GM21825 (cell line): ENCODE measurements around the gene PTPN3.

Experiments used
- ATAC-seq: cut with Tn5 transposase; IDR thresholded peaks from one replicate; pipeline ENCODE4 v1.9.1; 2021; ENCODE audit warnings: mild to moderate bottlenecking, moderate library complexity; ENCODE audit not compliant: unreplicated experiment

PTPN3 gene

DNA sequence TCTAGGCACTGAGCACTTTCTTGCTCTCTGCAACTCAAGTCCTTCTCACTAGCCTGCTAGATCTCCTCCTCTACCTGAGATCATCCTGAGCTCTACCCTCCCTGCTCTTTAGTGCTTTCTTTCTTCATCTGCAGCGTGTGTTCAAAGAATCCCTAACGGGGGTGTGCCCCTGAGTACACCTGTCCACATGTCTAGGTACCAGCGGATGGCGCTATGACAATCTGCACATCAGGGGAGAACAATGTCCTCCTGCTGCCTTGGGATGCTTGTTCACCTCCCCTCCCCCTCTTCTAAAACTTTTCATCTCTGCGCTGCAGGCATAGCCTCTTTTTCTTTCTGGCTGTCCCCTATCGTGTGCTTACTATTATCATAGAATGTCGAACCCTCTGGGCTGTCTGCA lies 42.7 kb downstream of the PTPN3 start:
- ATAC-seq, result no peak

DNA sequence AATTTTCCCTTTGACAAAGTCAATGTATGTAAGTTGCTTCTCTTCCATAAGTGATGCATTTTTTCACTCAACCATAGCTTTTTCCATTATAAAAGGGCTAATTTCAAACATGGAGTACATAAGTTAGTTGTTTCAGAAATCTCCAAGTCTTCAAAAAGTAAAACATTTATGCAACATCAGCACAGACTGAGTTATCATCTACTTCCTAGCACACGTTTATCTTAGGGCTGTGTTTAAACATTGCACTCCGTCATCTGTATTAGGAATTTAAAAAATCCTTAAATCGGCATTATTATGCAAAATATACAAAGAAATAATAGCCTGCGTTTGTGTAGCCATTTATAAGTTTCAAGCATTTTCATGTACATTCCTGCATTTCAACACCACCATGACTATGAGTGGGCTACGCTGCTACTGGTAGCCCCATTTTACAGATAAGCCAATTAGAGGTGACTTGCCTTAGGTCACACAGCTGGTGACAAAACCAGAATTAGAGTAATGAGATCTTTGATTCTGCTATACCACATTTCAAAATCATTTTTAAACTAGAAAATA lies 43.4 kb downstream of the PTPN3 start:
- ATAC-seq, result no peak

- no peak for ATAC-seq
These were observed 44.1 kb downstream of the PTPN3 start for GRCh38 chr9:109454041-109454440.

DNA sequence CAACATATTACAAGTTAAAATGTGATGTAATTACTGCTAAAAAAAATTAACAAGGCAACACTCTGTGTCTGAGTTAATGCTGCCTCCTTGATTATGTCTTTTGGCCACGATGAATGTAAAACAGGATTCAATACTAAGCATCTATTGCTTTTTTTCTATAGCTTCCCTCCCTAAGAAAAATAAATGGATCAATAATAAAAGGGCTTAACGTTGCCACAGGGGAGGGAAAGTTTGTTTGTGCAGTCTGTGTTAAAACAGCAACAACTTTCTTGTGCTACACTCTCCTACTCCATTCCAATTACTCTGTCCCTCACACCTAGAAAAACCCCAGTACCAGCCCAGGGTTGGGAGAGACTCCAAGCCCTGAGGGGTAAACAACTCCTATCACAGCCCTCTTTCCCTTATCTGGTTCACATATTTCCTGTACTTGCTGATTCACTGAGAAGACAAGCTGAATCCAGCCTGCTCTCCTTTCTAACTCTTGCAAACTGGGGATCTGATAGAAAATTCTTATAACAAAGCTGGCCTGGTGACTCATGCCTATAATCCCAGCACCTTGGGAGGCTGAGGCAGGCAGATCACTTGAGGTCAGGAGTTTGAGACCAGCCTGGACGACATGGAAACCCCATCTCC lies 44.8 kb downstream of the PTPN3 start:
- no peak for ATAC-seq

- no peak for ATAC-seq
These were observed 45.3 kb downstream of the PTPN3 start for GRCh38 chr9:109452761-109453160.

DNA sequence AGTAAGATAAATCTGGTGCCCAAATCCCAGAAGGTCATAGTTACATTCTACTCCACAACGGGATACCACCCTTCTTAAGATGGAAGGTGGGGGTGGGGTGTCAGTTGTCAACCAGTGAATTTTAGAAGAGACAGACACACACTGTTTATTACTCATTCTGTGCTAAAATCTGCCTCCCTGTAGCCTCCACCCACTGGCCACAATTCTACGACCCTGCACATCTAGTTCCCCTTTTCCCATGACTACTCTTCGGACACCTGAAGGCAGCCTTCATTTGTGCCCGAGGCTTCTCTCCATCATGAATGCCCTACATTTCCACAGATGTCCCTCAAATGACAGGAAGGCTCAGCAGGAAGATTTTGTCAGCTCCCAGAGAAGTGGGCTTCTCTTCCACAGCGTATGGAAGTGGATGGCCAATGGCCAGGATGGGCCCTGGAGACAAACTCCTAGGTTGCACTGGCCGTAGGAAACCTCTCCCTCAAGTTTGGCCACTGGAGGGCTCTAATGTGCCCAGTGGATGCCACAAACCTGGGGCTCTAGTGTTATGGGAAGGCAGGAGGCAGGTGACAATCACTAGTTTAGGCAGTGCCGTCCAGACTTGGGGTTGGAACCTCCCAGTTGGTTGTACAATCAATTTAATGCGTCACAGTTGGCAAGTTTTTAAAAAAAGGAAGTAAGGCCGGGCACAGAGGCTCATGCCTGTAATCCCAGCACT lies 46.6 kb downstream of the PTPN3 start:
- ATAC-seq, result no peak

DNA sequence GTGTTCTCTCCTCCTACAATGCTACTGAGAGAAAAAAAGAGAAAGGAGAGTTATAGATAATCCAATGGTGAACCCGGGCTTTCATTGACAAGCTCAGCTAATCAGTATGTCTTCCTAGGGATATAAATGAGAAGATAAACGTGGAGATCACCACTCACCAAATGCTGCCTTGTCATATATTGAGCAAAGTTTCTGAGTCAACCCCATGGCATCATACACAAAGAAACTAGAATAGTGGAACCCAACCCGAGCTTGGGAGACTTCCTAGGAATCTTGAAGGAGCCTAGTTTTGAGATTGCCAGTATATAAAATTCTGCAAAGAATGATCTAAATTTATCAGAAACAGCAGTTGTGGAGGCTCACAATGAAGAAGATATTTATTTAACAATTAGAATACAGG lies 47.8 kb downstream of the PTPN3 start:
- no peak for ATAC-seq

- ATAC-seq, result no peak
These were observed 48.9 kb downstream of the PTPN3 start for GRCh38 chr9:109449036-109449798.

DNA sequence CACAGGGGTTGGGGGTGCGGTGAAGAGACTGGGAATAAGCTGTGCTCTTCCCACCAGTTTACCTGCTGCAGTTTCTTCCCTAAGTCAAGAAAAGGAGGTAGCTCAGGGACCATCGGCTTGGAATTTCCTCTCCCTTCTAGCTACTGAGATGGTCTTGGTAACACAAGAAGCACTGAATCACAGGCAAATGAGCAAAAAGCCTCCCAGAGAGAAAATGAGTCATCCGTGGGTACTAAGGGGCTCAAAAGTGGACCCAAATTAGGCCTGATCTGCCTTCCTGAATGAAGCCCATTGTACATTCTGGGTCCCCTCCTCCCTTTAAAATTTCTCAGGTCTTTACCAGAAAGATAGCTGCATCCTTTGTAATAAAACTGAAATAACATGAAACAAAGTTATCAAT lies 49.9 kb downstream of the PTPN3 start:
- no peak for ATAC-seq

- no peak for ATAC-seq
These were observed 50.6 kb downstream of the PTPN3 start for GRCh38 chr9:109447329-109448076.

GRCh38 chr9:109444771-109445320 lies 53.3 kb downstream of the PTPN3 start:
- no peak for ATAC-seq

DNA sequence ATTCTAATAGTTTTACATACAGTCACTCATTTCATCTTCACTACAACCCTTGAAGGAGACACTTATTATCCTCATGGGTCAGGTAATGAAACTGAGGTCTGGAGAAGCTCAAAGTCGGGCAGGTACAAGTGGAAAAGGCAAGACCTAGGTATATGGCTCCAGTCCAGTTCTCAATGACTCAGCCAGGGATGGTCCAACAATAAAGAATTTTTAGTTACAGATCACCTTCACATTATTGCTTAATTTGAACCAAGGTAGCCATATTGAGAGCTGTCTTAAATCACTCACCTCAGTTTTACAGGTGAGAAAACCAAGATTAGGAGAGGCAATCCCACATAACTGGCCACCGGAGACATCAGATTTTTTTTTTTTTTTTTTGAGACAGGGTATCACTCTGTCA lies 55.4 kb downstream of the PTPN3 start:
- no peak for ATAC-seq

DNA sequence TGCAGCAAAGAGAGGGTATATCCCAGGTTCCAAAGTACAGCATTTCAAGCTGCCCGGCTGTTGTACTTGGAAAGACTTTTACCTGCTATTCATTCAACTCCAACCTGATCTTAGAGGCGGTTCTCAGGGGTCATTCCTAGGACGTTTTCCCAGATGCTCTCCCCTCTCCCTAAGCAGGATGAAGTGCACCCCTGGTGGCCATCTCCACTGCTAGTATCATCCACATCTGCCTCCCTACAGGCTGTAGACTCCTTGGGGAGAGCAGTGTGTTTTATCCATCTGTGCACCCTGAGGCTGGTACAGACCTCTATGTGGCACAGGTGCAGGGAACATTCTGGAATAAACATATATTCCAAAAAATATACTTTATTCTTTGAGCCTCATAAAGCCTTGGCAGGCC lies 56.8 kb downstream of the PTPN3 start:
- no peak for ATAC-seq

DNA sequence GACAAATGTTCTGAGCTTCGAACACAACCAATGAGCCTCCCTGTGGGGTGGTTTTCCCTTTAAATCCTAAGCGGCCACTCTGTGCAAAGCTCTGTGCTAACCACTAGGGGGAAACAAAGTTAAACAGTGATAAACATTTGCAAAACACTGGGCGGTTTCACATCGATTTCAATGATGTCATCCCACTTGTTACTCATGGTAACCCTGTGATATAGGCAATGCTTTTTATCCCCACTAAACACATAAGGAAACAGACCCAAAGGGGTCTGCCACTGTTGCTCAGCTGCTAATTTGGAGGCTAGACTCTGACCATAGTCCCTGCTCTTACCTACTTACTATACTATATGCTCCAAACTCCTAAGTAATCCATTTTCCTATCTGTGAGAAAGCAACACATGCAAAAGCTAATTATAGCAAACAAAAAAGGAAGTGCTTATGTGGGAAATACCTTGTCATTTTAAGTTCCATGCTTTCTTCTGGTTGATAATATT lies 57.3 kb downstream of the PTPN3 start:
- ATAC-seq, result peak; percentile 95

GRCh38 chr9:109440117-109440515 lies 58.0 kb downstream of the PTPN3 start:
- peak; percentile 40 for ATAC-seq

- ATAC-seq, result no peak
These were observed 58.6 kb downstream of the PTPN3 start for GRCh38 chr9:109439378-109440116.

- ATAC-seq, result no peak
These were observed 60.8 kb downstream of the PTPN3 start for GRCh38 chr9:109437286-109437685.

DNA sequence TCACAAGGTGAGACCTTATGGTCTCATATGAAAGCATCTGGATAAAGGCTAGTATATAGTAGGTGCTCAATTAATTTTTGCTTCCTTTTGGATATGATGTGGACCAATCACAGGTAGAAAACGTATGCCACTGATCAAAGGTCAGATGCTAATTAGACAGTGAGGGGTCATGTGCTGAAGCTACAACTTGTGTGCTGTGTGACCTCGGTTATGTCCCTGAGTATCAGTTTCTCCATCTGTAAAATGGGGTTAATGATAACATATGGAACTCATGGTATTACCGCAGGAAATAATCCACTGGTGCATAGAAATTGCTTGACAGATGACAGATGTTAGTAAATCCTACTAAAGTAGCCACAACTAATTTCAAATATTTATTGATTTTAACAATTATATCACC lies 62.0 kb downstream of the PTPN3 start:
- ATAC-seq, result no peak

GRCh38 chr9:109433476-109433875 lies 64.6 kb downstream of the PTPN3 start:
- ATAC-seq, result no peak

GRCh38 chr9:109430231-109430630 lies 67.9 kb downstream of the PTPN3 start:
- ATAC-seq, result no peak
